AG08395 (cell line): ENCODE results near the gene MDFIC.
"Not testable (repeated sequence)": the region's sequence is repeated elsewhere in the genome, so short reads cannot be mapped to it uniquely, and the experiment has no call there.

Experiments used
- DNase-seq: peaks from one replicate; pipeline ENCODE4 v3.0.0; 2012; ENCODE audit warnings: mixed read lengths, low spot score

MDFIC gene

DNA sequence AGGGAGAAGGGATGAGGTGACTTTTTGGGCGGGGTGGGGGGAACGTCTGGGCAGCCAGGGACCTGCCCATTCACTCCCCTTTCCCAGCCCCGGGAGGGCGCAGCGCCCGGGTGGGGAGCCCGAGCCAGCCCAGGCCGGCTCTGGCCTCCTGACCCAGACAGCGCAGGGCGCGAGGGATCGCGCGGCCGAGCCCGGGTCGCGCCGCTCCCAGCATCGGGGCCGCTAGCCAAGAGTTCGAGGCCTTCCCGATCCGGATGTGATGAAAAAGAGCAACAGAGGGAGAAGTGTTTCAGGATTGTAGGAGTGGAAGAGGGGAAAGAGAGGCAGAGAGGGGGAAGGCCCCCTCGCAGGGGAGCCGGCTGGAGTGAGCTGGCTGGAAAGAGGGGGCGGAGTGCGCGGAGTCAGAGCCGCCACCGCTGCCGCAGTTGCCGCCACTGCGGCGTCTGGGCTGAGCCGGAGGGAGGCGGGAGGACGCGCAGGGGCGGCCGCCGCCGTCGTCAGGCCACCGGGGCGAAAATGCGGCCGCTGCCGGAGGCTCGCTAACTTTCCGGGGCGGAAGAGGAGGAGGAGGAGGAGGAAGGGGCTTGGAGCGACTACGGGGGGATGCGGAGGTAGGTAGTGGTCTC, at the start of gene MDFIC:
MDFIC (plus strand) TSS at position 69 of the 626 bp plus-strand sequence. CDS start 940 bp downstream, outside the sequence.
- DNase-seq, result peak; percentile 75

- DNase-seq, result no peak
Observed at GRCh38 chr7:114874170-114874569, 47.7 kb upstream of the MDFIC start.

DNA sequence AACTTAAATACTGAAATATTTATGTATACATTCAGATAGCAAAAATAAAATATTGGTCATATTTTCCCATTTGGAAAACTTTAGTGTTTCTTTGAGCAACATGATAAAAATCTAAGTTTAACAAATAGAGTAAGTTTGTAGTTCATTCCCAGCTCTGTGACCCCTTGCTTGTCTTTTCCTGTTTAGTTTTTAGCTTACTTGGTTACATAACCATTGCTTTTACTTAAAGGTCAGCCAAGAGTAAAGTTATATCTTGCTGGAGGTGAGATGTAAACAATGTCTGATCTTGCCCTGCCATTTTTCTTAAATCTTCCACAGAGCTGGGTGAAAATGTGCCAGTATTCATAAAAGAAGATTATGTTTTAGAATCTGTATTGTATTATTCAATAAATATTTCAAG, 46.7 kb upstream of the MDFIC start:
- DNase-seq, result no peak

GRCh38 chr7:114879554-114879953, 42.3 kb upstream of the MDFIC start:
- DNase-seq, result peak; percentile 34

DNA sequence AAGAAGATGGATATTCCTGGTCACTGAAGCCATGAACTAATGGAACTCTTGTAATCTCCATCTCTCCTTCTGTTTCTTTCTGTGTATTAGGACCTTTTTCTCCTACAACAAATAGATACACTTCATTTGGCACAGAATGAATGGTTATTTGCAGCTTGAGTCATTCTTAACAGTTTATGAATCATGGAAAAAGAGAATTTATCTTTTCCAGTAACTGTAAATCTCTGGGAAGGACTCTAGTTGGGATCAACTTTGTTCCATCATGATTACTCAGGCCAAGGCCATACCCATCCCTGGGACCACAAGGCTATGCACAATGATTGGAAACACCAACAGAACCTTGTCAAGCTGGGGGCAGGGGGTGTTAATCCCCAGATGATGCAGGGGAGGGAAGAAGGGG, 36.1 kb upstream of the MDFIC start:
- DNase-seq, result peak; percentile 10

- no peak for DNase-seq
Observed at GRCh38 chr7:114886241-114886640, 35.7 kb upstream of the MDFIC start.

GRCh38 chr7:114889116-114889515, 32.8 kb upstream of the MDFIC start:
- not testable (repeated sequence) for DNase-seq

GRCh38 chr7:114889646-114890285, 32.1 kb upstream of the MDFIC start:
- DNase-seq, result peak; percentile 92

DNA sequence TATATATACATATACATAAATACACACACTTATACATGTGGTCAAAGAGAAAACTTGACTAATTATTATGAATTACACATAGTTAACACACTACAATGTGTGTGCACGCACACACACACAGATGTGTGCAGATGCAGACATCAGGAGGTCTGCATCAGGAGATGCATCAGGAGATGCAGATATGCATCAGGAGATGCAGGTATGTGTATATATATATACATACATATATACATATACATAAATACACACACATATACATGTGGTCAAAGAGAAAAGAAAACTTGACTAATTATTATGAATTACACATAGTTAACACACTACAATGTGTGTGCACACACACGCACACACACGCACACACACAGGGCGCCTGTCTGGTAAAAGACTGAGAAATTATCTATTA, 31.3 kb upstream of the MDFIC start:
- DNase-seq, result no peak

GRCh38 chr7:114900127-114900526, 21.8 kb upstream of the MDFIC start:
- no peak for DNase-seq

DNA sequence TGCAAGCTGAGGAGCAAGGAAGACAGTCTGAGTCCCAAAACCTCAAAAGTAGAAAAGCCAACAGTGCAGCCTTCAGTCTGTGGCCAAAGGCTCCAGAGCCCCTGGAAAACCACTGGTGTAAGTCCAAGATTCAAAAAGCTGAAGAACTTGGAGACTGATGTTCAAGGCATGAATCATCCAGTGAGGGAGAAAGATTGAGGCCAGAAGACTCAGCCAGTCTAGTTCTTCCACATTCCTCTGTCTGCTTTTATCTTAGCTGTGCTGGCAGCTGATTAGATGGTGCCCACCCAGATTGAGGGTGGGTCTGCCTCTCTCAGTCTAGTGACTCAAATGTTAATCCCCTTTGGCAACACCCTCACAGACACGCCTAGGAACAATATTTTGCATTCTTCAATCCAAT, 20.1 kb upstream of the MDFIC start:
- DNase-seq, result peak; percentile 35

GRCh38 chr7:114903131-114903530, 18.8 kb upstream of the MDFIC start:
- DNase-seq, result no peak

DNA sequence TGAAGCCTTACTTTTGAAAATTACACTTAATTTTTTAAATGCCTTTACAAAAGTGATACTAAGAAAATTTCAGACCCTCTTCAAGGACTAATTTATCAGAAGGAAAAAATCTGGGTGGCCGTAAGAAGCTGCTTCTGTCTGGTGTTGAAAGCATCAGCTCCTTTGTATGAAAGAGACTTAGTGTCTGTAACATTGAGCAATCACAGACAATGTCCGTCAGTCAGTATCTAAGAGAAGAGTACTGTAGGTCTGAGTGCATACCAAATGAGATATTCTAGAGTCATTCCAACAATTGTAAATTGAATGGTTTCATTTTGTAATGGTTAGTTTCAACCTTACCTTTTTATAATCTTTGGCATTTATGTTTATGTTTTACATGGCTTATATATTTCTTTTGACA, 11.1 kb upstream of the MDFIC start:
- DNase-seq, result no peak

DNA sequence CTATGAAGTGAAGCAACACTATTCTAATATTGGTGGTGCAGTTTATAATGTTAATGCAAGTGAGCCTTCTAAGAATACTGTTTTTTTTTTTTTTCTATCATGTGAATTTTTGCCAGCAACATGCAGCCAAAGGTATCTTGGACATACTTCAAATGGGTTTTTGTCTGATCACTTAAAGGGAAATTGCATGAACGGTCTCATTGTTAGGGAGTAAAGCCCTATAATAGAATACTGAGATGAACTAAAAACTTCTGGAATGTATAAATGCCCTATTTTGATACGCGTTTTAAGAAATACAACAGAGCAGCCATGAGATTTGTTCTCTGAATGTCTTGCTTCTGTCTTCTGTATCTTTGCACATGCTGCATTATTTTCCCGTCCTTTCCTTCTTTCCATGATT, 10.5 kb upstream of the MDFIC start:
- no peak for DNase-seq

GRCh38 chr7:114916261-114916892, 5.5 kb upstream of the MDFIC start:
- DNase-seq, result no peak

- no peak for DNase-seq
Observed at GRCh38 chr7:114917211-114917839, 4.6 kb upstream of the MDFIC start.

DNA sequence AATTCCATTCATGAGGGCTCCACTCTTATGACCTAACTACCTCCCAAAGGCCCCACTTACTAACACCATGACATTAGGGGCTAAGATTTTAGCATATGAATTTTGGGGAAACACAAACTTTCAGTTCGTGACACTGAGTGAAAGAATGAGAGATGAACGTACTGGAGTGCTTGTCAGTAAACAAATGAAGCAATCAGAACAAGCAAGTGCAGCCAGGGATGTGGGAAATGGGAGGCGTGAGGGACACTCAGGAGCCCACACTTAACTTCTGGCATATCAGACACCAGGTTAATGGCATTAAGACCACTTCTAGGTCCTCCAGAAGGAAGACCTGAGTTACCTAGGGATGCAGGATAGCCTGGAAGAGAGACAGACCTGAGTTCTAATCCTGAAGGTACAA, 2.3 kb upstream of the MDFIC start:
- DNase-seq, result no peak

- no peak for DNase-seq
Observed at GRCh38 chr7:114921631-114922025, 266 bp upstream of the MDFIC start.

DNA sequence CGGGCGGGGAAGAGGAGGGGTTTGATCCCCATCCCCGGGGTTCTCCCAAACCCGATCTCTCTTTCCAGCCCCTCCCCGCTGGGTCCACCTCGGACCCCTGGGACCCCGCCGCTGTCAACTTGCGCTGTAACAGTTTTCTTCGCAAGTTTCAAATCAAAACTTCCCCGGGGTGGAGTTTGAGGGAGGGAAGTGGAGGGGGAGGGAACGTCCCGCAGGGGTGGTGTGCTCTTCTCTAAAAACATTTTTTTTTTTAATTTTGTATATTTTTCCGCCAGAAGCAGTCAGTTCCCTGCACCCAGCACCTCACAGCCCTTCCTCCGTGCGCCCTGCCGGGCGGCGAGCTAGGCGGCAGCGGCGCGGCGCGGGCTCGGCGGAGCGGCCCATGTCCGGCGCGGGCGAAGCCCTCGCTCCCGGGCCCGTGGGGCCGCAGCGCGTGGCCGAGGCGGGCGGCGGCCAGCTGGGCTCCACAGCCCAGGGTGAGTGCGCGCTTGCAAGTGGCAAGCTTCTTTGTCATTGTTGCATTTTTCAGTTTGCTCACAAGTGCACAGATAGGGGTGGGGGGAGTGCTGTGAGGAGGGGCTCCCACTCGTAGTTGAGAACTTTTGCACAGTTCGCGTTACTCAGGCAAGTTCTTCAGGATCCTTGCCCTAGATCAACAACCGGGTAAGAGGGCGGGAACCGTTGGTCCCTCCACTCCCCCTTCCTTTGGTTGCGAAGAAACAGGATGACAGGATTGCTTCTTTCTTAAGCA, 933 bp downstream of the MDFIC start:
- DNase-seq, result peak; percentile 52

- no peak for DNase-seq
Observed at GRCh38 chr7:114923403-114923713, 1.5 kb downstream of the MDFIC start.

GRCh38 chr7:114924038-114924712, 2.3 kb downstream of the MDFIC start:
- DNase-seq, result no peak

- peak; percentile 47 for DNase-seq
Observed at GRCh38 chr7:114925434-114925833, 3.5 kb downstream of the MDFIC start.
